ENCODE measurements around the gene USP49. TPM values are rescaled to one million over a fixed set of nuclear protein-coding genes. Genes with fewer than 3 reads are reported as not detected.

USP49 gene
- total and polyA plus RNA-seq, 2 of the 4 experiments (the other 2 are of a cell fraction), result 1.4 to 2.1 TPM

DNA sequence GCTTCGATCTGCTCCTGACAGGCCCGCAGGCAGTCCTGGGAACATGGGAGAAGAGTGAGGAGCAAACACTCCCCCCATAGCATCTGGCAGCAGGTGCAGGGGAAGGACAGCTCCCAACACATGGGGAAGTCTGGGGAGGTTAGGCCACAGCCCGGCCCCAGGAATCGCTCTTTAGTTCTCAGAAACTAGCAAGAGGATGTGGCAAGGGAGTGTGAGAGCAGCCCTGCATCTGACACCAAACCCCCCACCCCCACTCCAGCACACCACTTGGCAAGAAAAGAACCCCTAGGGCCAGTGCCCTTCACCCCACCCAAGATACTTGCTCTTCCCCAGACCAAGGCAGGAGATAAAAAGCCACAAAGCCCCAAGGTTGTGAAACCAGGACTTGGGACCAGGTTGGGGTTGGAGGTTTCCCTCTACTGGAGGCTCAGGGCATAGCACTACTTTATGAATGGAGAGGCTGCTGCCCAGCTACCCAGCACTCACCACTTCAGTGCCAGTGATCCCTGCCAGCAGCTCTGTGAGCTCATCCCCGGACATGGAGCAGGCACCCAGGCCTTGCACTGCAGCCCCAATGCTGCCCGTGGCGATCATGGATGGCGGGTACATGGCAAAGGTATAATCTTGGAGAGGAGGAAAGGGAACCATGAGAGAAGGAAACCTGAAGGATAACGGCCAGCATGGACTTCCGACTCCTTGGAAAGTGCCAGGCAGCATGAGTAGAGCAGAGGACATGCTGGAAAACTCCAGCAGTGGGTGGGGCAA is 41.1 kb upstream of the USP49 start:
- peaks cover 40% of the 10 kb centered on the region for H3K36me3 ChIP-seq (ENCODE audit: control insufficient read depth, insufficient read depth, low read length)

More for the DNA sequence above, 41.1 kb upstream of the USP49 start:
- peak; percentile 85 for DNase-seq
- H3K56ac ChIP-seq (ENCODE audit: extremely low read depth, insufficient read depth, low read length), result no peak overlapping the region
- H4K91ac ChIP-seq (ENCODE audit: insufficient read depth, low read depth, low read length), result no peak overlapping the region
- no peak overlapping the region for H3K23ac ChIP-seq (ENCODE audit: low read depth, low read length)
- peak overlapping the region; percentile 33; the same call in 1 of the 2 replicates for H3K27ac ChIP-seq (ENCODE audit: insufficient read depth, low read length)
- peaks cover 11% of the 10 kb centered on the region; the same call in 1 of the 2 replicates for H3K9me1 ChIP-seq (ENCODE audit: insufficient read depth, low read length)
- no peak overlapping the region for H3K4ac ChIP-seq (ENCODE audit: low read depth, low read length)
- no peak overlapping the region for H4K8ac ChIP-seq (ENCODE audit: low read depth in 2 of 2, low read length in 2 of 2)
- peaks cover 26% of the 10 kb centered on the region for H3K4me1 ChIP-seq (ENCODE audit: control insufficient read depth, insufficient read depth, low read length)
- no peak overlapping the region for H2BK5ac ChIP-seq (ENCODE audit: low read depth, low read length, poor library complexity, severe bottlenecking)
- no peaks in the 10 kb centered on the region for H3K27me3 ChIP-seq (ENCODE audit: control insufficient read depth, insufficient read depth, low read length)
- H3K18ac ChIP-seq (ENCODE audit: low read depth, low read length), result no peak overlapping the region
- POLR2A ChIA-PET (ENCODE audit: unreplicated experiment), result no interaction called here
- H2AFZ ChIP-seq (replicated peaks; ENCODE audit: low read length, poor library complexity), result no peak overlapping the region
- peaks cover 54% of the 10 kb centered on the region for H4K20me1 ChIP-seq (ENCODE audit: insufficient read depth, low read length)
- no peak overlapping the region for H2BK20ac ChIP-seq (ENCODE audit: low read depth, low read length)
- H2AK9ac ChIP-seq (replicated peaks; ENCODE audit: low read depth, low read length, poor library complexity), result peak overlapping the region; percentile 60
- BruUV-seq (replicated peaks), result no TSS peak
- H2BK120ac ChIP-seq (ENCODE audit: low read depth, low read length), result no peak overlapping the region
- no peaks in the 10 kb centered on the region for H3K9me3 ChIP-seq (ENCODE audit: control insufficient read depth, insufficient read depth, low read length)
- H3K9ac ChIP-seq (ENCODE audit: low read depth, low read length), result no peak overlapping the region
- TF ChIP-seq BHLHE40 (IDR thresholded peaks at IDR 0.05; ENCODE audit: low read depth, low read length) (peak; percentile 61; the same call in 1 of the 2 replicates), POLR2A (IDR thresholded peaks at IDR 0.05; ENCODE audit: low read depth, low read length) (0 out of 2 replicates have a peak, but pooled peaks have one; percentile 38), RAD21 (IDR thresholded peaks at IDR 0.05; ENCODE audit: low read length) (peak; percentile 79), NFE2L2 (IDR thresholded peaks at IDR 0.05; ENCODE audit: low read depth, low read length) (no peak), RFX5 (IDR thresholded peaks at IDR 0.05; ENCODE audit: low read depth, low read length) (no peak), CEBPB (IDR thresholded peaks at IDR 0.05; ENCODE audit: low read depth, low read length) (peak; percentile 94), SMC3 (IDR thresholded peaks at IDR 0.05; ENCODE audit: low read depth, low read length) (peak; percentile 83)
- TF ChIP-seq, protein P1, sequence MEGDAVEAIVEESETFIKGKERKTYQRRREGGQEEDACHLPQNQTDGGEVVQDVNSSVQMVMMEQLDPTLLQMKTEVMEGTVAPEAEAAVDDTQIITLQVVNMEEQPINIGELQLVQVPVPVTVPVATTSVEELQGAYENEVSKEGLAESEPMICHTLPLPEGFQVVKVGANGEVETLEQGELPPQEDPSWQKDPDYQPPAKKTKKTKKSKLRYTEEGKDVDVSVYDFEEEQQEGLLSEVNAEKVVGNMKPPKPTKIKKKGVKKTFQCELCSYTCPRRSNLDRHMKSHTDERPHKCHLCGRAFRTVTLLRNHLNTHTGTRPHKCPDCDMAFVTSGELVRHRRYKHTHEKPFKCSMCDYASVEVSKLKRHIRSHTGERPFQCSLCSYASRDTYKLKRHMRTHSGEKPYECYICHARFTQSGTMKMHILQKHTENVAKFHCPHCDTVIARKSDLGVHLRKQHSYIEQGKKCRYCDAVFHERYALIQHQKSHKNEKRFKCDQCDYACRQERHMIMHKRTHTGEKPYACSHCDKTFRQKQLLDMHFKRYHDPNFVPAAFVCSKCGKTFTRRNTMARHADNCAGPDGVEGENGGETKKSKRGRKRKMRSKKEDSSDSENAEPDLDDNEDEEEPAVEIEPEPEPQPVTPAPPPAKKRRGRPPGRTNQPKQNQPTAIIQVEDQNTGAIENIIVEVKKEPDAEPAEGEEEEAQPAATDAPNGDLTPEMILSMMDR (conservative IDR thresholded peaks at IDR 0.05; ENCODE audit: low read depth, low read length), result peak; percentile 92
- no peak overlapping the region for H3K4me2 ChIP-seq (ENCODE audit: low read depth, low read length)
- intact Hi-C loops (cut with micrococcal nuclease) (loop anchor here (1.0 to 5.0 kb wide), 5 partner anchors 13 to 154 kb away; partner anchors contain the start of gene PRICKLE4), dilution Hi-C loops (cut with HindIII; ENCODE audit: low sequenced_read_pairs, unreplicated experiment) (no loop called here), in situ Hi-C loops (cut with MboI; ENCODE audit: low sequenced_read_pairs) (loop anchor here (5.0 to 10.0 kb wide), 2 partner anchors 106 to 151 kb away; partner anchors contain the start of genes PRICKLE4 and TOMM6)
- H3K14ac ChIP-seq (replicated peaks; ENCODE audit: low read depth, low read length), result no peak overlapping the region
- peaks cover 24 to 75% of the 10 kb centered on the region in 2 experiments for H3K79me1 ChIP-seq (ENCODE audit: low read depth in 1 of 2, low read length in 2 of 2)
- no peak overlapping the region; the same call in 1 of the 2 replicates for H2AK5ac ChIP-seq (ENCODE audit: low read depth, low read length)
- no peak overlapping the region for H3K4me3 ChIP-seq (ENCODE audit: insufficient read depth, low read depth, low read length)
- H4K5ac ChIP-seq (ENCODE audit: low read depth, low read length), result no peak overlapping the region
- CTCF ChIA-PET, result interaction anchor here (0.9 to 1.0 kb wide), 3 partner anchors 9 to 110 kb away, joined by 3 read pairs; no protein-coding TSS in a partner anchor
- WGBS, 2 experiments (ENCODE audit: extremely low coverage in 2 of 2, insufficient read length in 1 of 2), result no CpG with 5 or more reads among the region's 10 CpGs
- H2BK15ac ChIP-seq (ENCODE audit: low read depth, low read length), result no peak overlapping the region
- peak; percentile 70 for ATAC-seq (ENCODE audit: low read depth)

Data from IMR-90 (cell line).